CD4-positive, alpha-beta T cell treated with Interferon alpha-2 for 1 hour (primary cell): ENCODE data around the gene PPP3R1.

Source experiments
- DNase-seq, 2 donors: peaks; one replicate each; pipeline ENCODE4 v3.0.0-alpha.2; 2020 to 2022

PPP3R1 gene

DNA sequence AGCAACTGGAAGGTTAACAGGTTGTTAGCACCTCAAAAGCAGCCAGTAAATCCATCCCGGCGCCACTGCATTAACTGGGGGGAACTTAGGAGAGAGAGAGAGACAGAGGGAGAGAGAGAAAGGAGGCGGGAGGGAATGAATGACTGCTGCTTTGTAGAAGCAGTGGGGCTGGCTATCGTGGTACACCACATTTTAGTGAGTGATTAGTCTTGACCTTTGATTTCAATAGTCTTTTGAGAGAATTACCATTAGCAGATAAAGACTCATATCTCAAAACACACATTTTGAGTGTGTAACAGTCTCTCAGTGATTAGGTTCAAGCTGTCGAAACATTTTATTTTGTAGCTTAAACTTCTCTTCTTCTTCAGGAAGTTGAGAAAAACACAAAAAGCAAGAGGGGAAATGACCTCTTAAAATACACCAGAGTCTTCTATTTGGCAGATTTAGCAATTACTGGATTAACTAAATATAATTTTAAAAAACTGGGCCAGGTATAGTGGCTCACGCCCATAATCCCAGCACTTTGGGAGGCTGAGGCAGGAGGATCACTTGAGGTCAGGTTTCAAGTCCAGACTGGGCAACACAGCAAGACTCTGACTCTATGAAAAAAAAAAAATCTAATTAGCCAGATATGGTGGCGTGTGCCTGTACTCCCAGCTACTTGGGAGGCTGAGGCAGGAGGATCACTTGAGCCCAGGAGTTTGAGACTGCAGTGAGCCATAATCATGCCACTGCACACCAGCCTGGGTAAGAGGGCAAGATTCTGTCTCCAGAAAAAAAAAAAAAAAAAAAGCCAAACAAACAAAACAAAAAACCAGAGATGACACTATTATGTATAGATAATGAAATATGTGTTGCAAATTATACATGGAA is 116.6 kb downstream of the PPP3R1 start:
- no peak for DNase-seq

DNA sequence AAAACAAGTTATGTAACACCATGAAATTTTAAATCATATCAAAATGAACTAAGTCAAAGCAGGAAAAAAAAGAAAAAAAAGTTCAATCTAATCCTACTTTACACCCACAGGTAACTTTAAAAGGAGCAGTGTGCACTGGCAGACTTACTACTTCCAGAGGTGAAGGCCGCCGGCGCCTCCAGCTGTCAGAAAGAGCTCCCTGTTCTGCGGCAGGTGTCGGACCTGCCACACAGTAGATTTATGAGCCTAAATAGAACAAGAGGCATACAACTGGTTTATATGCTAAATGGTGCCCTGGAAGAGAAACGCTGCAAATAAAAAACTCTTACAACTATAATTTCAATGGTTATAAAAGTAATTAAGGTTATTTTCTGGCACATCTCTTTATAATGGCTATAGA is 117.8 kb downstream of the PPP3R1 start:
- no peak for DNase-seq

DNA sequence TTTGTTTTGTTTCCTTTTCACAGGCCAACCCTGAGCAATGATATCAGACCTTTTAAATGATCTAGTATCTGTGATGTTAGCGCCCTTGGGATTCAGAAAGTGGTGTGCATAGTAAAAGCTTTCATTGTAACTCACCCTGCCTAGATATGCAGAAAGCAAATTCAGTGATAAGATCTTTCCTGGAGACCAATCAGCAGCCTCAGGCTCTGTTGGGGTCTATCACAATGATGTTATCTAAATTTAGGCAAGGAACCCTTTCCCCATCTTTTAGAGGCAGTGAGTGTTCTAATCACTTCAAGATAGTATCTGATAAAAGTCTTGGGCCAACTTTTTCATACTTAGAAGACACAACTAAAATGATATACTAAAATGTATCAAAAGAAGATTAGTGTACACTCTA is 118.2 kb downstream of the PPP3R1 start:
- DNase-seq, result no peak
